GM12878 (cell line): ENCODE data around the gene HEXA. TPM values are rescaled to one million over a fixed set of nuclear protein-coding genes. Genes with fewer than 3 reads are reported as not detected.

Experiments
- ATAC-seq: fragments of 200-7000 bp; cut with Tn5 transposase; 3 replicates; pipeline ENCODE4 v1.9.1; 2020; ENCODE audit warnings: mild to moderate bottlenecking, moderate library complexity
- BruUV-seq: library from RNA; stranded (reverse); fragments of 400-500 nt; replicated peaks from 2 replicates; lab custom pipeline; 2021; lab: Mats Ljungman, UMichigan
- CTCF ChIA-PET: fragments of 300-600 bp; sonication (Branson Sonifier 250); formaldehyde crosslinking; extraction: SDS; loops from one replicate; lab custom pipeline; 2021; ENCODE audit warnings: inconsistent platforms; lab: Yijun Ruan, JAX
- POLR2A ChIA-PET: fragments of 350-600 bp; formaldehyde crosslinking; extraction: SDS; loops from one replicate; lab custom pipeline; 2021; ENCODE audit warnings: inconsistent platforms; lab: Charles Lee
- RAD21 ChIA-PET: fragments of 300-600 bp; sonication (Branson Sonifier 250); formaldehyde crosslinking; loops from one replicate; lab custom pipeline; 2023; ENCODE audit warnings: antibody characterized with exemption; ENCODE audit not compliant: unreplicated experiment; lab: Charles Lee
- SMC1A ChIA-PET: fragments of 300-600 bp; sonication (Branson Sonifier 250); formaldehyde crosslinking; loops from one replicate; lab custom pipeline; 2023; ENCODE audit not compliant: unreplicated experiment, uncharacterized antibody; lab: Charles Lee
- DNase-seq: peaks from one replicate; pipeline ENCODE4 v3.0.0-alpha.2; 2011; ENCODE audit warnings: low read depth, low spot score
- FAIRE-seq: peaks from 3 replicates; lab custom pipeline; 2011; peaks lifted over from hg19 to GRCh38; lab: Jason Lieb, UNC
- H2AFZ ChIP-seq: 2 replicates; pipeline ENCODE4 v1.6.0; 2011; ENCODE audit warnings: low read depth, low read length, control low read depth; ENCODE audit not compliant: control insufficient read depth
- H3K27ac ChIP-seq: 2 replicates; pipeline ENCODE4 v1.5.1; 2011; ENCODE audit warnings: control low read depth; ENCODE audit not compliant: control insufficient read depth, insufficient read depth
- H3K27me3 ChIP-seq, 2 experiments: replicated peaks in 1 of 2; 2 replicates each; pipeline versions ENCODE4 v1.6.0 to v1.6.1; 2011; ENCODE audit warnings: low read length in 1 of 2; ENCODE audit not compliant: control insufficient read depth in 2 of 2, insufficient read depth in 2 of 2
- H3K36me3 ChIP-seq, 2 experiments: 2 replicates each; pipeline ENCODE4 v1.5.1; 2011; ENCODE audit warnings: low read length in 1 of 2; ENCODE audit not compliant: control insufficient read depth in 2 of 2, insufficient read depth in 2 of 2
- H3K4me1 ChIP-seq: 2 replicates; pipeline ENCODE4 v1.6.1; 2011; ENCODE audit warnings: mild to moderate bottlenecking, low read length, moderate library complexity, mixed read lengths; ENCODE audit not compliant: control insufficient read depth, insufficient read depth
- H3K4me2 ChIP-seq: 2 replicates; pipeline ENCODE4 v1.6.0; 2011; ENCODE audit warnings: control low read depth; ENCODE audit not compliant: control insufficient read depth, insufficient read depth
- H3K4me3 ChIP-seq: fragments of 200-600 bp; sonication (generic); 2 replicates; pipeline ENCODE4 v1.5.1; 2016
- H3K79me2 ChIP-seq: 2 replicates; pipeline ENCODE4 v1.6.0; 2011; ENCODE audit warnings: low read length; ENCODE audit not compliant: control insufficient read depth, insufficient read depth
- H3K9ac ChIP-seq: 2 replicates; pipeline ENCODE4 v1.8.0; 2011; ENCODE audit warnings: low read length, control low read depth, mixed read lengths; ENCODE audit not compliant: control insufficient read depth, insufficient read depth
- H3K9me3 ChIP-seq: replicated peaks from 3 replicates; pipeline ENCODE4 v1.5.1; 2011; ENCODE audit warnings: mild to moderate bottlenecking, low read length; ENCODE audit not compliant: control insufficient read depth, insufficient read depth
- H4K20me1 ChIP-seq: 2 replicates; pipeline ENCODE4 v1.6.0; 2011; ENCODE audit not compliant: control insufficient read depth, insufficient read depth
- CREB1 ChIP-seq: IDR thresholded peaks from 2 replicates; pipeline ENCODE4 v1.6.1; 2012; ENCODE audit warnings: low read depth, mild to moderate bottlenecking, inconsistent platforms
- EP300 ChIP-seq, 2 experiments: fragments of 150-350 bp in 1 of 2; IDR thresholded peaks; 2 replicates each; pipeline ENCODE4 v1.6.1; 2011 to 2012; ENCODE audit warnings: low read depth in 2 of 2, low read length in 2 of 2, borderline replicate concordance in 1 of 2, improper control_type of control experiment in 1 of 2, inconsistent platforms in 1 of 2; ENCODE audit not compliant: control insufficient read depth in 1 of 2
- ESRRA ChIP-seq: IDR thresholded peaks from 2 replicates; pipeline ENCODE4 v1.6.1; 2012; ENCODE audit warnings: mild to moderate bottlenecking, low read length, improper control_type of control experiment
- EZH2 ChIP-seq: IDR thresholded peaks from 2 replicates; pipeline ENCODE4 v1.6.1; 2012; ENCODE audit warnings: low read depth, mild to moderate bottlenecking, control low read depth, inconsistent platforms, low read length, borderline replicate concordance; ENCODE audit not compliant: control insufficient read depth
- HDGF ChIP-seq: fragments of 450-650 bp; IDR thresholded peaks from 2 replicates; pipeline ENCODE4 v1.6.1; 2016; ENCODE audit warnings: antibody characterized with exemption
- MYB ChIP-seq: fragments of 150-350 bp; IDR thresholded peaks from 2 replicates; pipeline ENCODE4 v1.6.1; 2014; ENCODE audit warnings: mild to moderate bottlenecking, low read depth, low read length, borderline replicate concordance
- STAT1 ChIP-seq: fragments of 450-650 bp; conservative IDR thresholded peaks from 2 replicates; pipeline ENCODE4 v1.6.1; 2014; ENCODE audit warnings: antibody characterized with exemption, mild to moderate bottlenecking
- TARDBP ChIP-seq: IDR thresholded peaks from 2 replicates; pipeline ENCODE4 v1.6.1; 2016; ENCODE audit warnings: borderline replicate concordance
- ZZZ3 ChIP-seq: IDR thresholded peaks from 2 replicates; pipeline ENCODE4 v1.6.1; 2011; ENCODE audit warnings: low read depth; ENCODE audit not compliant: control insufficient read depth, insufficient read length
- WGBS: methylation state at CpG from one replicate; pipeline ENCODE4 v1.1.6; 2016; ENCODE audit warnings: low lambda C conversion rate; ENCODE audit not compliant: insufficient replicate concordance, insufficient coverage; ENCODE audit errors: missing lambda C conversion rate; 5-methylcytosine and 5-hydroxymethylcytosine counted together
- in situ Hi-C: fragments of 300-500 bp; cut with MboI; formaldehyde crosslinking; loops from 9 replicates; pipeline ENCODE4 v1.14.3; 2018; ENCODE audit warnings: mixed read lengths
- intact Hi-C: fragments of 100-400 bp; cut with micrococcal nuclease; formaldehyde crosslinking; loops from one replicate; pipeline ENCODE4 v1.14.2; 2022; ENCODE audit not compliant: unreplicated experiment
- polyA plus RNA-seq, 11 experiments: library from polyadenylated mRNA; depleted of rRNA in 4 of 11; unstranded in 6 of 11; stranded (reverse) in 5 of 11; fragments of >200 nt; fragmentation: Nextera tagmentation in 4 of 11; fragmentation: Illumina TruSeq in 1 of 11; extraction: Ambion mirVana in 4 of 11; extraction: Trizol in 1 of 11; gene quantifications; 1 replicate in 1 of 11; 2 replicates in 10 of 11; pipeline versions ENCODE4 v1.2.1 to v1.2.3, GENCODE V29; 2011 to 2016; ENCODE audit warnings: inconsistent platforms in 2 of 11, missing spikeins in 2 of 11, low read depth in 1 of 11
- total RNA-seq, 4 experiments: library from RNA; depleted of rRNA in 3 of 4; stranded (reverse); fragments of >200 nt in 3 of 4; fragmentation: Illumina TruSeq in 1 of 4; extraction: Trizol in 1 of 4; gene quantifications; 2 replicates each; pipeline versions ENCODE4 v1.2.1 to v1.2.3, GENCODE V29; 2013 to 2021
- TF ChIP-seq, protein P1 (sequence below): fragments of 450-650 bp; IDR thresholded peaks from 2 replicates; pipeline ENCODE4 v1.6.1; 2017; ENCODE audit warnings: mild to moderate bottlenecking, moderate library complexity

The HEXA gene
- total and polyA plus RNA-seq, 10 of the 15 experiments (the other 5 are each of a cell fraction or from before 2014, with no cell fraction given), result 24.5 to 151 (median 69.3) TPM

DNA sequence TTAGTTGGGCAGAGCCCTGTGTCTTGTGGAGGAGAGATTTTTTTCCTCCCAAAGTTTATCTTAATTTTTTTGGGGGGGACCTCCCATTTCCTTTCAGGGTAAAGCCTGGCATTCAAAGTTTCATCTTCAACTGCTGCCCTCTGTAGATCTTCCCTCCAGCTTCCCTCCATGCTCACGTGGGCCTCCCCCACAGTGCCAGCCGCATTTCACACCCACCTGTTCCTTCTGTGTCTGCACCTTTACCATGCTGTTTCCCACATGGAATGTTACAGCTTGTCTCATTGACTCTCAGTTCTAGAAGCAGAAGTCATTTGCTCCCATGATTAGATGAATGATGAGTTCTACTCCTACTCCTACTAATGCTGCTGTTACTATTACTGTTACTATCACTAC is 62.4 kb downstream of the HEXA start:
- POLR2A ChIA-PET, result interaction anchor here (1.2 kb wide), 1 partner anchor 8 kb away, joined by 3 read pairs; no protein-coding TSS in a partner anchor
- no peak for ATAC-seq
- H3K9ac ChIP-seq, result no peak overlapping the region
- H3K36me3 ChIP-seq, result no peaks in the 10 kb centered on the region
- 6% methylated on average over 2 of the region's 2 CpGs for WGBS
- H3K9me3 ChIP-seq, result no peaks in the 10 kb centered on the region
- H3K4me3 ChIP-seq, result no peak overlapping the region
- no peaks in the 10 kb centered on the region for H3K79me2 ChIP-seq
- in situ Hi-C loops, result loop anchor here (5.0 kb wide), 1 partner anchor 359 kb away; no protein-coding TSS in a partner anchor
- TF ChIP-seq ZZZ3 (no peak), ESRRA (no peak), EZH2 (no peak), STAT1 (no peak), TARDBP (no peak), EP300 (IDR thresholded peaks at IDR 0.05; ENCODE audit: borderline replicate concordance in 1 of 2, control insufficient read depth in 1 of 2, low read depth in 2 of 2, low read length in 2 of 2) (no peak), HDGF (no peak), CREB1 (no peak), MYB (no peak)
- TF ChIP-seq, protein P1, sequence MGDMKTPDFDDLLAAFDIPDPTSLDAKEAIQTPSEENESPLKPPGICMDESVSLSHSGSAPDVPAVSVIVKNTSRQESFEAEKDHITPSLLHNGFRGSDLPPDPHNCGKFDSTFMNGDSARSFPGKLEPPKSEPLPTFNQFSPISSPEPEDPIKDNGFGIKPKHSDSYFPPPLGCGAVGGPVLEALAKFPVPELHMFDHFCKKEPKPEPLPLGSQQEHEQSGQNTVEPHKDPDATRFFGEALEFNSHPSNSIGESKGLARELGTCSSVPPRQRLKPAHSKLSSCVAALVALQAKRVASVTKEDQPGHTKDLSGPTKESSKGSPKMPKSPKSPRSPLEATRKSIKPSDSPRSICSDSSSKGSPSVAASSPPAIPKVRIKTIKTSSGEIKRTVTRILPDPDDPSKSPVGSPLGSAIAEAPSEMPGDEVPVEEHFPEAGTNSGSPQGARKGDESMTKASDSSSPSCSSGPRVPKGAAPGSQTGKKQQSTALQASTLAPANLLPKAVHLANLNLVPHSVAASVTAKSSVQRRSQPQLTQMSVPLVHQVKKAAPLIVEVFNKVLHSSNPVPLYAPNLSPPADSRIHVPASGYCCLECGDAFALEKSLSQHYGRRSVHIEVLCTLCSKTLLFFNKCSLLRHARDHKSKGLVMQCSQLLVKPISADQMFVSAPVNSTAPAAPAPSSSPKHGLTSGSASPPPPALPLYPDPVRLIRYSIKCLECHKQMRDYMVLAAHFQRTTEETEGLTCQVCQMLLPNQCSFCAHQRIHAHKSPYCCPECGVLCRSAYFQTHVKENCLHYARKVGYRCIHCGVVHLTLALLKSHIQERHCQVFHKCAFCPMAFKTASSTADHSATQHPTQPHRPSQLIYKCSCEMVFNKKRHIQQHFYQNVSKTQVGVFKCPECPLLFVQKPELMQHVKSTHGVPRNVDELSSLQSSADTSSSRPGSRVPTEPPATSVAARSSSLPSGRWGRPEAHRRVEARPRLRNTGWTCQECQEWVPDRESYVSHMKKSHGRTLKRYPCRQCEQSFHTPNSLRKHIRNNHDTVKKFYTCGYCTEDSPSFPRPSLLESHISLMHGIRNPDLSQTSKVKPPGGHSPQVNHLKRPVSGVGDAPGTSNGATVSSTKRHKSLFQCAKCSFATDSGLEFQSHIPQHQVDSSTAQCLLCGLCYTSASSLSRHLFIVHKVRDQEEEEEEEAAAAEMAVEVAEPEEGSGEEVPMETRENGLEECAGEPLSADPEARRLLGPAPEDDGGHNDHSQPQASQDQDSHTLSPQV, result no peak
- TF ChIP-seq, all 136 proteins: peak for 0
- no peak overlapping the region for H3K4me2 ChIP-seq
- FAIRE-seq (no peak), DNase-seq (no peak)
- intact Hi-C loops, result loop anchor here (5.0 kb wide), 1 partner anchor 219 kb away; no protein-coding TSS in a partner anchor
- ChIA-PET CTCF (interaction anchor here (0.7 to 3.3 kb wide), 27 partner anchors 8 to 973 kb away, joined by 3 to 39 read pairs (median 4); partner anchors contain the start of gene ARIH1), RAD21 (interaction anchor here (0.7 to 2.0 kb wide), 9 partner anchors 10 to 358 kb away, joined by 3 to 8 read pairs (median 4); partner anchors contain the start of gene HEXA), SMC1A (interaction anchor here (0.6 to 3.7 kb wide), 11 partner anchors 10 to 287 kb away, joined by 3 to 15 read pairs (median 4); partner anchors contain the start of gene HEXA)
- no peaks in the 10 kb centered on the region for H4K20me1 ChIP-seq
- no peak overlapping the region for H3K27ac ChIP-seq
- no peaks in the 10 kb centered on the region for H3K4me1 ChIP-seq
- H3K27me3 ChIP-seq, result no peaks in the 10 kb centered on the region
- H2AFZ ChIP-seq, result no peak overlapping the region
- BruUV-seq, result no TSS peak
